Esophagus muscularis mucosa (tissue), 4 donors: ENCODE results near the gene GET4.

ENCODE experiments used
- EP300 ChIP-seq: sonication (generic); formaldehyde crosslinking; IDR thresholded peaks from one replicate; pipeline ENCODE4 v1.6.1; 2017; ENCODE audit warnings: antibody characterized with exemption
- POLR2A ChIP-seq: fragments of 450-650 bp; IDR thresholded peaks from one replicate; pipeline ENCODE4 v1.6.1; 2017; ENCODE audit warnings: antibody characterized with exemption, moderate library complexity, mild to moderate bottlenecking, low read depth
- POLR2AphosphoS5 ChIP-seq, 2 donors: sonication (generic); formaldehyde crosslinking; IDR thresholded peaks; one replicate each; pipeline ENCODE4 v1.6.1; 2017; ENCODE audit warnings: antibody characterized with exemption in 2 of 2
- TF ChIP-seq, protein P1 (sequence below), 3 experiments: fragments of 200-600 bp in 2 of 3; fragments of 450-650 bp in 1 of 3; sonication (generic) in 2 of 3; IDR thresholded peaks; one replicate each; pipeline ENCODE4 v1.5.1; 2017 to 2019; ENCODE audit warnings: antibody characterized with exemption in 3 of 3, mild to moderate bottlenecking in 2 of 3, moderate library complexity in 1 of 3

- TF ChIP-seq EP300 (no peak), POLR2AphosphoS5 (IDR thresholded peaks at IDR 0.05) (no peak), POLR2A (no peak)
- TF ChIP-seq, protein P1, sequence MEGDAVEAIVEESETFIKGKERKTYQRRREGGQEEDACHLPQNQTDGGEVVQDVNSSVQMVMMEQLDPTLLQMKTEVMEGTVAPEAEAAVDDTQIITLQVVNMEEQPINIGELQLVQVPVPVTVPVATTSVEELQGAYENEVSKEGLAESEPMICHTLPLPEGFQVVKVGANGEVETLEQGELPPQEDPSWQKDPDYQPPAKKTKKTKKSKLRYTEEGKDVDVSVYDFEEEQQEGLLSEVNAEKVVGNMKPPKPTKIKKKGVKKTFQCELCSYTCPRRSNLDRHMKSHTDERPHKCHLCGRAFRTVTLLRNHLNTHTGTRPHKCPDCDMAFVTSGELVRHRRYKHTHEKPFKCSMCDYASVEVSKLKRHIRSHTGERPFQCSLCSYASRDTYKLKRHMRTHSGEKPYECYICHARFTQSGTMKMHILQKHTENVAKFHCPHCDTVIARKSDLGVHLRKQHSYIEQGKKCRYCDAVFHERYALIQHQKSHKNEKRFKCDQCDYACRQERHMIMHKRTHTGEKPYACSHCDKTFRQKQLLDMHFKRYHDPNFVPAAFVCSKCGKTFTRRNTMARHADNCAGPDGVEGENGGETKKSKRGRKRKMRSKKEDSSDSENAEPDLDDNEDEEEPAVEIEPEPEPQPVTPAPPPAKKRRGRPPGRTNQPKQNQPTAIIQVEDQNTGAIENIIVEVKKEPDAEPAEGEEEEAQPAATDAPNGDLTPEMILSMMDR (IDR thresholded peaks at IDR 0.05), result no peak
Measured at GRCh38 chr7:877312-878232, 1.2 kb downstream of the GET4 start.
